T-helper 1 cell treated with Interleukin-12 subunit alpha and Interleukin-12 subunit beta and Interleukin-4 antibody, amounts not matched to agents 30 ng/mL and 1 ng/mL, for 36 hours (primary cell): ENCODE results near the gene CHML. TPM values are rescaled to one million over a fixed set of nuclear protein-coding genes. Genes with fewer than 3 reads are reported as not detected.

Experiments used
- intact Hi-C: fragments of 100-400 bp; cut with micrococcal nuclease; formaldehyde crosslinking; loops from one replicate; pipeline ENCODE4 v1.15.1; 2024
- total RNA-seq: library from RNA; stranded (reverse); gene quantifications from 2 replicates; pipeline ENCODE4 v1.2.3, GENCODE V29; 2022

The CHML gene
- total RNA-seq, 1 donor from 2014 or later = 8.5 TPM

GRCh38 chr1:241593186-241593585, 47.0 kb downstream of the CHML start:
- intact Hi-C loops = no loop called here

GRCh38 chr1:241592273-241592958, 47.8 kb downstream of the CHML start:
- intact Hi-C loops = no loop called here

GRCh38 chr1:241591736-241592135, 48.4 kb downstream of the CHML start:
- intact Hi-C loops = no loop called here

- intact Hi-C loops = no loop called here
Measured at GRCh38 chr1:241591317-241591716, 48.9 kb downstream of the CHML start.

GRCh38 chr1:241590719-241591118, 49.5 kb downstream of the CHML start:
- intact Hi-C loops = no loop called here

Other genes with a start within 250 kb of the CHML start
- 53.8 and 55.3 TPM in 2 replicates for gene FH, start 120.6 kb downstream of the CHML start, total RNA-seq
- not detected in 2 replicates for gene KMO, start 108.0 kb downstream of the CHML start, total RNA-seq
- 11.0 and 11.7 TPM in 2 replicates for gene OPN3, start within 50 bp of the CHML start, total RNA-seq
- gene WDR64, start 11.9 kb upstream of the CHML start, total RNA-seq = 0.44 TPM in 1 of 2 replicates, not detected in the other
- gene EXO1, start 207.8 kb upstream of the CHML start, total RNA-seq = 25.5 and 30.7 TPM in 2 replicates